OCI-LY7 (cell line): Measurements from ENCODE around the gene KLHL13. TPM values are rescaled to one million over a fixed set of nuclear protein-coding genes. Genes with fewer than 3 reads are reported as not detected.

ENCODE experiments used
- BruUV-seq: library from RNA; stranded (reverse); fragments of 400-500 nt; replicated peaks from 2 replicates; lab custom pipeline; 2021; lab: Mats Ljungman, UMichigan
- CTCF ChIA-PET: fragments of 300-600 bp; sonication (Branson Sonifier 250); formaldehyde crosslinking; loops from one replicate; lab custom pipeline; 2022; ENCODE audit warnings: antibody characterized with exemption; ENCODE audit not compliant: unreplicated experiment; lab: Charles Lee
- POLR2A ChIA-PET: fragments of 300-600 bp; sonication (Branson Sonifier 250); formaldehyde crosslinking; loops from one replicate; lab custom pipeline; 2022; ENCODE audit warnings: antibody characterized with exemption; lab: Charles Lee
- DNase-seq: peaks from one replicate; pipeline ENCODE4 v3.0.0-alpha.2; 2015; ENCODE audit warnings: low spot score
- H2AFZ ChIP-seq: fragments of 200-600 bp; sonication (generic), shearing (Covaris generic); 2 replicates; pipeline ENCODE4 v1.6.1; 2014; ENCODE audit warnings: mild to moderate bottlenecking, antibody characterized with exemption, low read length, moderate library complexity
- H3K27ac ChIP-seq: fragments of 200-600 bp; sonication (generic); 2 replicates; pipeline ENCODE4 v1.5.1; 2014; ENCODE audit warnings: mixed run types, low read depth, mild to moderate bottlenecking, moderate library complexity, low read length, inconsistent platforms; ENCODE audit not compliant: poor library complexity, severe bottlenecking
- H3K36me3 ChIP-seq: fragments of 200-600 bp; sonication (generic); 2 replicates; pipeline ENCODE4 v1.6.1; 2014; ENCODE audit warnings: mild to moderate bottlenecking, antibody characterized with exemption, low read length, moderate library complexity, mixed read lengths; ENCODE audit not compliant: insufficient read depth
- H3K4me1 ChIP-seq: fragments of 200-600 bp; sonication (generic); 2 replicates; pipeline ENCODE4 v1.5.1; 2014; ENCODE audit warnings: mild to moderate bottlenecking, low read length; ENCODE audit not compliant: insufficient read depth, poor library complexity, severe bottlenecking
- H3K4me2 ChIP-seq: fragments of 200-600 bp; sonication (generic); 2 replicates; pipeline ENCODE4 v1.6.1; 2014; ENCODE audit warnings: mild to moderate bottlenecking, low read length
- H3K4me3 ChIP-seq: fragments of 200-600 bp; sonication (generic); 2 replicates; pipeline ENCODE4 v1.5.1; 2014; ENCODE audit warnings: mild to moderate bottlenecking, low read depth, low read length; ENCODE audit not compliant: poor library complexity, severe bottlenecking
- H3K79me2 ChIP-seq: fragments of 200-600 bp; sonication (generic); 2 replicates; pipeline ENCODE4 v1.6.1; 2016; ENCODE audit warnings: low read depth, mild to moderate bottlenecking, low read length, moderate library complexity, mixed read lengths; ENCODE audit not compliant: insufficient read depth
- H3K9me2 ChIP-seq: fragments of 200-600 bp; sonication (generic); 2 replicates; pipeline ENCODE4 v1.6.1; 2016; ENCODE audit warnings: mild to moderate bottlenecking, low read length, mixed read lengths; ENCODE audit not compliant: insufficient read depth
- H3K9me3 ChIP-seq: fragments of 200-600 bp; sonication (generic); 2 replicates; pipeline ENCODE4 v1.6.1; 2014; ENCODE audit warnings: mild to moderate bottlenecking, mixed run types, low read length, mixed read lengths
- H4K20me1 ChIP-seq: fragments of 200-600 bp; sonication (generic); 2 replicates; pipeline ENCODE4 v1.6.1; 2014; ENCODE audit warnings: mild to moderate bottlenecking, antibody characterized with exemption, low read length, moderate library complexity, mixed read lengths; ENCODE audit not compliant: insufficient read depth
- EZH2phosphoT487 ChIP-seq: fragments of 200-600 bp; sonication (generic); IDR thresholded peaks from 2 replicates; pipeline ENCODE4 v1.6.1; 2018; ENCODE audit warnings: low read depth, borderline replicate concordance, mild to moderate bottlenecking, mixed run types, antibody characterized with exemption, low read length, moderate library complexity, mixed read lengths
- intact Hi-C: fragments of 100-400 bp; cut with micrococcal nuclease; formaldehyde crosslinking; loops from one replicate; pipeline ENCODE4 v1.10.0; 2022; ENCODE audit not compliant: unreplicated experiment
- total RNA-seq, 2 experiments: library from RNA; depleted of rRNA in 1 of 2; stranded (reverse); fragments of >200 nt in 1 of 2; shearing (Covaris generic) in 1 of 2; gene quantifications; 2 replicates each; pipeline ENCODE4 v1.2.3, GENCODE V29; 2014 to 2022
- TF ChIP-seq, protein P1 (sequence below): fragments of 200-600 bp; sonication (generic); conservative IDR thresholded peaks from 2 replicates; pipeline ENCODE4 v1.5.1; 2014; ENCODE audit warnings: mild to moderate bottlenecking, antibody characterized with exemption, low read length, moderate library complexity, mixed read lengths

The KLHL13 gene
- total RNA-seq, 2 experiments from 2014 or later, result not detected

- TF ChIP-seq EZH2phosphoT487, result no peak
- Histone ChIP-seq H3K27ac (no peak overlapping the region), H3K9me3 (no peaks in the 10 kb centered on the region), H3K4me1 (no peaks in the 10 kb centered on the region), H3K4me3 (no peak overlapping the region), H4K20me1 (no peaks in the 10 kb centered on the region), H2AFZ (no peak overlapping the region), H3K9me2 (no peaks in the 10 kb centered on the region), H3K79me2 (no peaks in the 10 kb centered on the region), H3K4me2 (no peak overlapping the region), H3K36me3 (no peaks in the 10 kb centered on the region)
- intact Hi-C loops, result no loop called here
- no peak for DNase-seq
- ChIA-PET POLR2A (no interaction called here), CTCF (no interaction called here)
- BruUV-seq, result no TSS peak
These were observed 53.6 kb downstream of the KLHL13 start for GRCh38 chrX:118062817-118063615.

DNA sequence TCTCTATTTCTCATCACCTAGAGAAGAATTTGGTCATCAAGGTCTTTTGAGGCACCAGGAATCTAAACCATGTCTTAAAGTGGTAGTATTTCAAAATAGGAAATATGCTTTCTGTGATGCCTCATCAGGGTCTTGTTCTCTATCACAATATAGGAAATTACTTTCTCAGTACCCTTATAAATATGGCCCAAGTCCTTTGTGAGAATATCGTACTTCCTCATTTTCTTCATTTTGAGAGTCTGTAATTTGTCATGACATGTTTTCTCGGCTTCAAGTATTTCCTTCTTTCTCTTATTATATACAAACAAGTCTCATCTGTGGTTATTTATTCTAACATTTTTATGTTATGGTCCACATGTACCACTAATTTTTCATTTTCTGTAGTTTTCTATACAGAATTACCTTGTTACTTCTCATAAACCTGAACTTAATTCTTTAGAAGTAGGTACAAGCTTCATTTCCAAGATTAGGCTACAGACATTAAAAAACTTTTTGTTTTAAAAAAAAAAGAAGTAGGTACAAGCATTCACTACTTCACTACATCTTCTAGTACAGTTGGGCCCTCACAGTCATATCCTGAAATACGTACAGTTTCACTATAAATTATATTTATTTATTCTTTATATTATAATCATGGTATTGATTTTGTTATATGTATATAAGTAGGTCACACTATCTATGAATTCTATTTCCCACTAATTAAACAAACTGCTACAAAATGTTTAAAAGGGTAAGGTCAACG, 54.4 kb downstream of the KLHL13 start:
- no peak overlapping the region for H3K4me2 ChIP-seq
- DNase-seq, result no peak
- POLR2A ChIA-PET, result no interaction called here

DNA sequence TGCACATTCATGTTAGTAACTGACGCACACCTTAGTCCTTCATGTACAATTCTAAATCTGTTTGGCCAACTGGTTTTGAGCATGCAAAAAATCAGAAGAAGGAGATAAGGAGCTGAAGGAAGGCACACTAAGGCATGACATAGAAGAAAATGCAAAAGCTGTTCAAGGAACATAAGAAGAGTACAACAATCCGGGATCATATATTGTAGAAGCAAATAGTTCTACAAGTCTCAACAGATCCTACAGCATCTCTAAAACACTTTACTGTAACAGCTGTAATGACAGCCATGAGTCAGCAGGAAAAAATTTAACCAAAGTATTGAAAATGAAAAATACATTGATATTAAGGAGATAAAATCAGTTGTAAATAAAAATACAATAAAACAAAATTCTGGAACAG, 57.7 kb downstream of the KLHL13 start:
- BruUV-seq, result no TSS peak
- POLR2A ChIA-PET, result no interaction called here

More for the DNA sequence above, 54.4 kb downstream of the KLHL13 start:
- Histone ChIP-seq H4K20me1 (no peaks in the 10 kb centered on the region), H3K36me3 (no peaks in the 10 kb centered on the region), H3K27ac (no peak overlapping the region), H3K79me2 (no peaks in the 10 kb centered on the region), H3K9me2 (no peaks in the 10 kb centered on the region), H3K4me1 (no peaks in the 10 kb centered on the region), H3K9me3 (no peaks in the 10 kb centered on the region), H2AFZ (no peak overlapping the region), H3K4me3 (no peak overlapping the region)
- intact Hi-C loops, result no loop called here
- CTCF ChIA-PET, result no interaction called here
- BruUV-seq, result no TSS peak
- no peak for TF ChIP-seq EZH2phosphoT487
- TF ChIP-seq, protein P1, sequence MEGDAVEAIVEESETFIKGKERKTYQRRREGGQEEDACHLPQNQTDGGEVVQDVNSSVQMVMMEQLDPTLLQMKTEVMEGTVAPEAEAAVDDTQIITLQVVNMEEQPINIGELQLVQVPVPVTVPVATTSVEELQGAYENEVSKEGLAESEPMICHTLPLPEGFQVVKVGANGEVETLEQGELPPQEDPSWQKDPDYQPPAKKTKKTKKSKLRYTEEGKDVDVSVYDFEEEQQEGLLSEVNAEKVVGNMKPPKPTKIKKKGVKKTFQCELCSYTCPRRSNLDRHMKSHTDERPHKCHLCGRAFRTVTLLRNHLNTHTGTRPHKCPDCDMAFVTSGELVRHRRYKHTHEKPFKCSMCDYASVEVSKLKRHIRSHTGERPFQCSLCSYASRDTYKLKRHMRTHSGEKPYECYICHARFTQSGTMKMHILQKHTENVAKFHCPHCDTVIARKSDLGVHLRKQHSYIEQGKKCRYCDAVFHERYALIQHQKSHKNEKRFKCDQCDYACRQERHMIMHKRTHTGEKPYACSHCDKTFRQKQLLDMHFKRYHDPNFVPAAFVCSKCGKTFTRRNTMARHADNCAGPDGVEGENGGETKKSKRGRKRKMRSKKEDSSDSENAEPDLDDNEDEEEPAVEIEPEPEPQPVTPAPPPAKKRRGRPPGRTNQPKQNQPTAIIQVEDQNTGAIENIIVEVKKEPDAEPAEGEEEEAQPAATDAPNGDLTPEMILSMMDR, result no peak

More for the DNA sequence above, 57.7 kb downstream of the KLHL13 start:
- H3K9me2 ChIP-seq, result no peaks in the 10 kb centered on the region
- no peak overlapping the region for H3K27ac ChIP-seq
- no peak overlapping the region for H3K4me2 ChIP-seq
- no peak overlapping the region for H2AFZ ChIP-seq
- CTCF ChIA-PET, result no interaction called here
- no peaks in the 10 kb centered on the region for H3K36me3 ChIP-seq
- H3K9me3 ChIP-seq, result no peaks in the 10 kb centered on the region
- H3K79me2 ChIP-seq, result no peaks in the 10 kb centered on the region
- no peaks in the 10 kb centered on the region for H3K4me1 ChIP-seq
- no peak overlapping the region for H3K4me3 ChIP-seq
- no peak for DNase-seq
- no peaks in the 10 kb centered on the region for H4K20me1 ChIP-seq
- TF ChIP-seq, protein P1, result no peak
- no peak for TF ChIP-seq EZH2phosphoT487
- intact Hi-C loops, result no loop called here
